Suprapubic skin (tissue), 4 donors: ENCODE measurements around the gene TTC39A. TPM values are rescaled to one million over a fixed set of nuclear protein-coding genes. Genes with fewer than 3 reads are reported as not detected.

ENCODE experiments used
- DNase-seq, 2 donors: peaks; one replicate each; pipeline ENCODE4 v3.0.0-alpha.2; 2019; ENCODE audit warnings: low spot score in 2 of 2
- H3K27ac ChIP-seq: fragments of 200-600 bp; sonication (generic); one replicate; pipeline ENCODE4 v1.5.1; 2019
- H3K27me3 ChIP-seq: fragments of 200-600 bp; sonication (generic); one replicate; pipeline ENCODE4 v1.5.1; 2019
- H3K36me3 ChIP-seq: fragments of 200-600 bp; sonication (generic); one replicate; pipeline ENCODE4 v1.5.1; 2019
- H3K4me1 ChIP-seq: fragments of 200-600 bp; sonication (generic); one replicate; pipeline ENCODE4 v1.5.1; 2019
- H3K4me3 ChIP-seq: fragments of 200-600 bp; sonication (generic); one replicate; pipeline ENCODE4 v1.5.1; 2019; ENCODE audit warnings: mild to moderate bottlenecking
- H3K9me3 ChIP-seq: fragments of 200-600 bp; sonication (generic); one replicate; pipeline ENCODE4 v1.5.1; 2019
- EP300 ChIP-seq: sonication (generic); formaldehyde crosslinking; IDR thresholded peaks from one replicate; pipeline ENCODE4 v1.6.1; 2017; ENCODE audit warnings: antibody characterized with exemption
- POLR2A ChIP-seq, 2 donors: fragments of 450-650 bp; IDR thresholded peaks; one replicate each; pipeline ENCODE4 v1.6.1; 2017; ENCODE audit warnings: antibody characterized with exemption in 2 of 2, mild to moderate bottlenecking in 2 of 2, moderate library complexity in 2 of 2
- POLR2AphosphoS5 ChIP-seq, 3 donors: sonication (generic); formaldehyde crosslinking; IDR thresholded peaks; one replicate each; pipeline ENCODE4 v1.6.1; 2017; ENCODE audit warnings: antibody characterized with exemption in 3 of 3
- WGBS: methylation state at CpG from one replicate; pipeline ENCODE4 v1.1.5; 2018; 5-methylcytosine and 5-hydroxymethylcytosine counted together
- total RNA-seq, 4 donors: library from RNA; depleted of rRNA; stranded (reverse); fragments of >200 nt; gene quantifications; one replicate each; pipeline ENCODE4 v1.1.0, GENCODE V29; 2016
- TF ChIP-seq, protein P1 (sequence below), 2 donors: fragments of 200-600 bp in 1 of 2; fragments of 450-650 bp in 1 of 2; sonication (generic) in 1 of 2; IDR thresholded peaks; one replicate each; pipeline ENCODE4 v1.5.1; 2016 to 2019; ENCODE audit warnings: antibody characterized with exemption in 2 of 2, mild to moderate bottlenecking in 1 of 2, moderate library complexity in 1 of 2

The TTC39A gene
- total RNA-seq, 4 donors from 2014 or later = 9.4 to 16.3 (median 13.1) TPM

DNA sequence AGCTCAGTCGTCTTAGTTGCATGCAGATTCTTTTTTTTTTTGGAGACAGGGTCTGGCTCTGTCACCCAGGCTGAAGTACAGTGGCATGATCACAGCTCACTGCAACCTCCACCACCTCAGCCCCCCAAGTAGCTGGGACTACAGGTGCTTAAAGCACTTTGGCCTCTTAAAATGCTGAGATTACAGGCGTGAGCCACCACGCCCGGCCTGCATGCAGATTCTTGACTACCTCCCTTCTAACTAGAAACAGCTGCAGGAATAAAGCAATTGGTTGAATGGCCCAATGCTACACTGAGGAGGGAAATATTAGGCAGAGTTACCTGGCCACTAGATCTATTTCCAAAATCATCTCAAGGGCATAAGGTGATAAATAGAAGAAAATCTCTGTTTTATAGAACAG is 29.5 kb upstream of the TTC39A start:
- no peak overlapping the region for H3K27ac ChIP-seq
- peaks cover 48% of the 10 kb centered on the region for H3K36me3 ChIP-seq
- H3K27me3 ChIP-seq = no peaks in the 10 kb centered on the region
- DNase-seq = no peak
- no peaks in the 10 kb centered on the region for H3K9me3 ChIP-seq
- WGBS = 90% methylated on average over 4 of the region's 4 CpGs
- no peak overlapping the region for H3K4me3 ChIP-seq
- TF ChIP-seq EP300 (no peak), POLR2AphosphoS5 (IDR thresholded peaks at IDR 0.05) (no peak), POLR2A (IDR thresholded peaks at IDR 0.05) (no peak)
- TF ChIP-seq, protein P1, sequence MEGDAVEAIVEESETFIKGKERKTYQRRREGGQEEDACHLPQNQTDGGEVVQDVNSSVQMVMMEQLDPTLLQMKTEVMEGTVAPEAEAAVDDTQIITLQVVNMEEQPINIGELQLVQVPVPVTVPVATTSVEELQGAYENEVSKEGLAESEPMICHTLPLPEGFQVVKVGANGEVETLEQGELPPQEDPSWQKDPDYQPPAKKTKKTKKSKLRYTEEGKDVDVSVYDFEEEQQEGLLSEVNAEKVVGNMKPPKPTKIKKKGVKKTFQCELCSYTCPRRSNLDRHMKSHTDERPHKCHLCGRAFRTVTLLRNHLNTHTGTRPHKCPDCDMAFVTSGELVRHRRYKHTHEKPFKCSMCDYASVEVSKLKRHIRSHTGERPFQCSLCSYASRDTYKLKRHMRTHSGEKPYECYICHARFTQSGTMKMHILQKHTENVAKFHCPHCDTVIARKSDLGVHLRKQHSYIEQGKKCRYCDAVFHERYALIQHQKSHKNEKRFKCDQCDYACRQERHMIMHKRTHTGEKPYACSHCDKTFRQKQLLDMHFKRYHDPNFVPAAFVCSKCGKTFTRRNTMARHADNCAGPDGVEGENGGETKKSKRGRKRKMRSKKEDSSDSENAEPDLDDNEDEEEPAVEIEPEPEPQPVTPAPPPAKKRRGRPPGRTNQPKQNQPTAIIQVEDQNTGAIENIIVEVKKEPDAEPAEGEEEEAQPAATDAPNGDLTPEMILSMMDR (IDR thresholded peaks at IDR 0.05) = no peak
- no peaks in the 10 kb centered on the region for H3K4me1 ChIP-seq

DNA sequence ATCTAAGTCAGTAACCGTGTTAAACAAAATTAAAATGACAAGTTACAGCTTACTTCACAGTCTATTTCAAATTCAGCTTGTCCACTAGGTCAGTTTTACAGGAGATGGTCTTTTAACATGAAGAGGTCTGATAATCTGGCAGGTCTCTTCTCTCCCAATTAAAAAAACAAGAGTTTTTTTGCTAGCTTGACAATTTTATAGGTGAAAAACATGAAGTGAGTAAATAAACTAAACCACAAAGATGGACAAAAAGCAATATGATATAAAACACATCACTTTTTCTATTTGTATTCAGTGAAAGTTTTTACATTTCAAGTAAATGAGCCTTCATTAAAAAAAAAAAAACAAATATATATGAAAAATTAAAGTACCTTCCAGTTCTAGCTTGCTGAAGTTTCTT is 25.0 kb upstream of the TTC39A start:
- peaks cover 28% of the 10 kb centered on the region for H3K36me3 ChIP-seq
- H3K27me3 ChIP-seq = no peaks in the 10 kb centered on the region
- 96% methylated on average over 1 of the region's 1 CpG for whole genome bisulfite sequencing
- TF ChIP-seq POLR2AphosphoS5 (IDR thresholded peaks at IDR 0.05) (no peak), EP300 (no peak), POLR2A (IDR thresholded peaks at IDR 0.05) (no peak)
- TF ChIP-seq, protein P1 (IDR thresholded peaks at IDR 0.05) = no peak
- DNase-seq = no peak
- H3K27ac ChIP-seq = no peak overlapping the region
- no peaks in the 10 kb centered on the region for H3K9me3 ChIP-seq
- no peaks in the 10 kb centered on the region for H3K4me1 ChIP-seq
- no peak overlapping the region for H3K4me3 ChIP-seq

DNA sequence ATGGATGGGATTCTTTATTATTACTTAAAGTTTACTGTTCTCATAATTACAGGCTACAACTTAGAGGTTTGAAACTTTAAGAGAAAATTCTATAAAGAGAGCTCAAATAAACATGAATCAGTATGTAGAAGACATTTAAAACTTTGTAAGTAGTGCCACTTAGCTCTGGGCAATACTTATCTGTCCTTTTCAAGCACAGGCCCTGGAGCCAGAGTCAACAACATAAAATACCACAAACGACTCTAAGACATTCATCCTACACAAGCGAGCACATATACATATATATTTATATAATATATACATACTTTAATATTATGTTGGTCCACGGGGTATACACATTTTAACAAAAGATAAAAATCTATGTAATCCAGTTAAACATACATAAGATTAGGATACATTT is 24.1 kb upstream of the TTC39A start:
- H3K4me3 ChIP-seq = no peak overlapping the region
- H3K27ac ChIP-seq = no peak overlapping the region
- WGBS = 76% methylated on average over 3 of the region's 3 CpGs
- DNase-seq = no peak
- TF ChIP-seq, protein P1 (IDR thresholded peaks at IDR 0.05) = no peak
- TF ChIP-seq EP300 (no peak), POLR2A (IDR thresholded peaks at IDR 0.05) (no peak), POLR2AphosphoS5 (IDR thresholded peaks at IDR 0.05) (no peak)
- peaks cover 20% of the 10 kb centered on the region for H3K36me3 ChIP-seq
- no peaks in the 10 kb centered on the region for H3K27me3 ChIP-seq
- no peaks in the 10 kb centered on the region for H3K4me1 ChIP-seq
- H3K9me3 ChIP-seq = no peaks in the 10 kb centered on the region

DNA sequence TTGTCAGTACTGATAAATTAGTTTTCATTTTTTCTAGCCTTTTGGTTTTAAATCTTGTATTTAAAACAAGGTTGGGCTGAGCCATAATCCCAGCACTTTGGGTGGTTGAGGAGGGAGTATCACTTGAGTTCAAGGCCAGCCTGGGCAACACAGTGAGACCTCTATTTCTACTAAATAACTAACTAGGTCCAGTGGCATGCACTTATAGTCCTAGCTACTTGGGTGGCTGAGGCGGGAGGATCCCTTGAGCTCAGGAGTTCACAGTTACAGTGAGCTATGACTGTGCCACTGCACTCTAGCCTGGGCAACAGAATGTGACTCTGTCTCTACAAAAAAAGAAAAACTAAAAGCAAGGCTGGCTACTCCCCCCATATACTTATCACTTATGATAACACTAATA is 21.5 kb upstream of the TTC39A start:
- Histone ChIP-seq H3K4me1 (peaks cover 6% of the 10 kb centered on the region), H3K27me3 (no peaks in the 10 kb centered on the region), H3K4me3 (no peak overlapping the region), H3K36me3 (peaks cover 17% of the 10 kb centered on the region), H3K9me3 (no peaks in the 10 kb centered on the region), H3K27ac (no peak overlapping the region)
- WGBS = 100% methylated on average over 1 of the region's 1 CpG
- no peak for TF ChIP-seq EP300
- DNase-seq = no peak

DNA sequence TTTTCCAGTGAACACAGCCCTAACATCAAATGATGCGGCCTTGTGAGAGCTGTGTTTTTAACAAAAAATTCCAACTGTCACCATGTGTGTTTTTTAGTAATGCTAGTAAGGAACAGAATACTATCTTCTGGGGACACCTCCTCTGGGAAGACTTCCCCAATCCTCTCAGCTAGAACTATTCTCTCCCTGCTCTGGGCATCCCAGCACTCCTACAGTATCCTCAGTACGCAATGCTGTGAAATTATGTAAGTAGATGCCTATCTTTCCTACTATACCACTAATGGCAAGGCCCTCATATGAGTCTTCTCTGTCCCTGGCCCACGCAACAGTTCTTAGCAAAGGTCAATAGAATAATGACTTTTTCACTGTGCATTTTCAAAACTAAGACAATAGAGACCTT is 19.5 kb upstream of the TTC39A start:
- Histone ChIP-seq H3K9me3 (no peaks in the 10 kb centered on the region), H3K27me3 (peaks cover 6% of the 10 kb centered on the region), H3K4me3 (no peak overlapping the region), H3K36me3 (peaks cover 10% of the 10 kb centered on the region), H3K27ac (no peak overlapping the region), H3K4me1 (peaks cover 20% of the 10 kb centered on the region)
- TF ChIP-seq POLR2A (IDR thresholded peaks at IDR 0.05) (no peak), EP300 (no peak), POLR2AphosphoS5 (IDR thresholded peaks at IDR 0.05) (no peak)
- TF ChIP-seq, protein P1 (IDR thresholded peaks at IDR 0.05) = no peak
- no peak for DNase-seq
- 93% methylated on average over 3 of the region's 3 CpGs for WGBS

DNA sequence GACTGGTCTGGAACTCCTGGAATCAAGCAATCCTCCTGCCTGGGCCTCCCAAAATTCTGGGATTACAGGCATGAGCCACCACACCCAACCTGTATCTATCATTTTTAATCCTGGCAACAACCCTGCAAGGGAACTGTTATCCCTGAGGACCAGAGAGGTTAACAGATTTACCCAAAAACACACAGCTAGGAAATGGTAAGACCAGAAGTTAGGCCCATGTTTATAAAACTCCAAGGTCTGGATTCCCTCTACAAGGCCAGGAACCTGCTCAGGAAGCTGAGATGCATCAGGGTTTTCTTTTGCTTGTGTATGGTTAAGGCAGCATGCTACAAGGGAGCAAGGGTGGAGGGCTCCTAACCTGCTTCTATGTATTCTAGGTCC is 17.8 kb upstream of the TTC39A start:
- DNase-seq = no peak
- Histone ChIP-seq H3K36me3 (no peaks in the 10 kb centered on the region), H3K9me3 (no peaks in the 10 kb centered on the region), H3K4me3 (no peak overlapping the region), H3K27ac (no peak overlapping the region), H3K27me3 (peaks cover 14% of the 10 kb centered on the region), H3K4me1 (peaks cover 26% of the 10 kb centered on the region)
- no peak for TF ChIP-seq EP300
- no peak for TF ChIP-seq POLR2AphosphoS5 (IDR thresholded peaks at IDR 0.05)
- TF ChIP-seq, protein P1 (IDR thresholded peaks at IDR 0.05) = no peak
- TF ChIP-seq POLR2A (IDR thresholded peaks at IDR 0.05) = no peak
